AG04449 (cell line): ENCODE results near the gene LEF1.

Experiments
- CTCF ChIA-PET: fragments of 350-600 bp; formaldehyde crosslinking; extraction: SDS; loops from one replicate; lab custom pipeline; 2021; ENCODE audit warnings: antibody characterized with exemption; lab: Yijun Ruan, JAX
- POLR2A ChIA-PET: fragments of 400-600, 350-600 bp; formaldehyde crosslinking; extraction: SDS; loops from one replicate; lab custom pipeline; 2020; ENCODE audit warnings: antibody characterized with exemption, inconsistent platforms; lab: Yijun Ruan, JAX
- DNase-seq: peaks from one replicate; pipeline ENCODE4 v3.0.0-alpha.2; 2010; ENCODE audit warnings: low read depth, low spot score
- H3K4me3 ChIP-seq: 2 replicates; pipeline ENCODE4 v1.5.1; 2011; ENCODE audit warnings: low read depth, mild to moderate bottlenecking, control low read depth, low read length
- CTCF ChIP-seq: IDR thresholded peaks from one replicate; pipeline ENCODE4 v1.5.1; 2011; ENCODE audit warnings: mild to moderate bottlenecking, moderate library complexity, low read length, control low read depth, inconsistent platforms; ENCODE audit not compliant: insufficient read depth; ENCODE audit errors: missing control alignments

LEF1 gene

GRCh38 chr4:108193886-108194672 lies 25.3 kb upstream of the LEF1 start:
- ChIA-PET CTCF (no interaction called here), POLR2A (interaction anchor here (0.9 kb wide), 1 partner anchor 70 kb away, joined by 3 read pairs; no protein-coding TSS in a partner anchor)
- no peak for TF ChIP-seq CTCF
- no peak overlapping the region for H3K4me3 ChIP-seq
- DNase-seq, result no peak

- CTCF ChIA-PET, result no interaction called here
- TF ChIP-seq CTCF, result no peak
- no peak for DNase-seq
- no peak overlapping the region for H3K4me3 ChIP-seq
- POLR2A ChIA-PET, result no interaction called here
Observed at GRCh38 chr4:108192935-108193334, 24.2 kb upstream of the LEF1 start.

GRCh38 chr4:108192056-108192455 lies 23.3 kb upstream of the LEF1 start:
- DNase-seq, result no peak
- no peak overlapping the region for H3K4me3 ChIP-seq
- ChIA-PET POLR2A (no interaction called here), CTCF (no interaction called here)
- no peak for TF ChIP-seq CTCF

- no peak overlapping the region for H3K4me3 ChIP-seq
- no peak for DNase-seq
- TF ChIP-seq CTCF, result no peak
- ChIA-PET CTCF (no interaction called here), POLR2A (no interaction called here)
Observed at GRCh38 chr4:108191269-108191914, 22.7 kb upstream of the LEF1 start.

- ChIA-PET CTCF (no interaction called here), POLR2A (no interaction called here)
- TF ChIP-seq CTCF, result no peak
- H3K4me3 ChIP-seq, result no peak overlapping the region
- no peak for DNase-seq
Observed at GRCh38 chr4:108188770-108189169, 20.0 kb upstream of the LEF1 start.

GRCh38 chr4:108185252-108185651 lies 16.5 kb upstream of the LEF1 start:
- TF ChIP-seq CTCF, result no peak
- no peak overlapping the region for H3K4me3 ChIP-seq
- POLR2A ChIA-PET, result no interaction called here
- CTCF ChIA-PET, result no interaction called here
- DNase-seq, result no peak
